CD14-positive monocyte (primary cell): ENCODE results near the gene MYO1E. TPM values are rescaled to one million over a fixed set of nuclear protein-coding genes. Genes with fewer than 3 reads are reported as not detected.

ENCODE experiments used
- DNase-seq, 3 donors: peaks; one replicate each; pipeline ENCODE4 v3.0.0-alpha.2; 2011 to 2022
- H2AFZ ChIP-seq: 2 replicates; pipeline ENCODE4 v1.6.0; 2012; ENCODE audit warnings: mild to moderate bottlenecking, low read depth, low read length, inconsistent platforms; ENCODE audit not compliant: insufficient read depth, poor library complexity, severe bottlenecking
- H3K27ac ChIP-seq, 2 donors: 1 replicate in 1 of 2; 2 replicates in 1 of 2; pipeline ENCODE4 v1.5.1; 2012 to 2013; ENCODE audit warnings: low read length in 2 of 2, control low read depth in 1 of 2, inconsistent platforms in 1 of 2, low read depth in 1 of 2, mild to moderate bottlenecking in 1 of 2
- H3K27me3 ChIP-seq, 2 donors: one replicate each; pipeline versions ENCODE4 v1.6.0 to v1.6.1; 2011 to 2013; ENCODE audit warnings: low read length in 2 of 2; ENCODE audit not compliant: control insufficient read depth in 2 of 2, insufficient read depth in 2 of 2
- H3K36me3 ChIP-seq, 2 donors: replicated peaks in 1 of 2; 1 replicate in 1 of 2; 2 replicates in 1 of 2; pipeline versions ENCODE4 v1.5.1 to v1.6.1; 2012 to 2013; ENCODE audit warnings: low read length in 2 of 2, control low read depth in 1 of 2, inconsistent platforms in 1 of 2, mild to moderate bottlenecking in 1 of 2; ENCODE audit not compliant: insufficient read depth in 2 of 2, control insufficient read depth in 1 of 2
- H3K4me1 ChIP-seq, 2 donors: 1 replicate in 1 of 2; 2 replicates in 1 of 2; pipeline versions ENCODE4 v1.5.1 to v1.6.1; 2012 to 2013; ENCODE audit warnings: low read length in 2 of 2, control low read depth in 1 of 2, inconsistent platforms in 1 of 2, mild to moderate bottlenecking in 1 of 2, moderate library complexity in 1 of 2; ENCODE audit not compliant: insufficient read depth in 2 of 2, control insufficient read depth in 1 of 2
- H3K4me2 ChIP-seq: replicated peaks from 2 replicates; pipeline ENCODE3; 2012; ENCODE audit warnings: low read length, moderate library complexity, mild to moderate bottlenecking; ENCODE audit not compliant: poor library complexity, severe bottlenecking; ENCODE audit errors: extremely low read depth
- H3K4me3 ChIP-seq, 3 experiments: fragments of 200-600 bp in 1 of 3; sonication (generic) in 1 of 3; replicated peaks in 1 of 3; 1 replicate in 2 of 3; 2 replicates in 1 of 3; pipeline ENCODE4 v1.5.1; 2011 to 2013; ENCODE audit warnings: low read length in 3 of 3, mild to moderate bottlenecking in 3 of 3, control low read depth in 2 of 3, low read depth in 2 of 3, inconsistent platforms in 1 of 3, moderate library complexity in 1 of 3
- H3K79me2 ChIP-seq: 2 replicates; pipeline ENCODE4 v1.6.0; 2012; ENCODE audit warnings: mild to moderate bottlenecking, control low read depth, inconsistent platforms, low read length, moderate library complexity; ENCODE audit not compliant: insufficient read depth
- H3K9ac ChIP-seq: 2 replicates; pipeline ENCODE4 v1.6.0; 2017; ENCODE audit warnings: low read length, mild to moderate bottlenecking; ENCODE audit not compliant: insufficient read depth, poor library complexity, severe bottlenecking
- H3K9me3 ChIP-seq, 2 donors: replicated peaks in 1 of 2; 1 replicate in 1 of 2; 2 replicates in 1 of 2; pipeline versions ENCODE4 v1.5.1 to v1.6.1; 2012 to 2013; ENCODE audit warnings: low read length in 2 of 2, control low read depth in 1 of 2; ENCODE audit not compliant: control insufficient read depth in 1 of 2, insufficient read depth in 1 of 2
- H4K20me1 ChIP-seq: 2 replicates; pipeline ENCODE4 v1.6.0; 2012; ENCODE audit warnings: mild to moderate bottlenecking, low read length, control low read depth, moderate library complexity; ENCODE audit not compliant: insufficient read depth
- H3K27ac Mint-ChIP-seq, 7 donors: one replicate each; pipeline ENCODE4 v1.8.0; 2020; ENCODE audit warnings: mild to moderate bottlenecking in 7 of 7, mixed read lengths in 7 of 7, moderate library complexity in 6 of 7, inconsistent platforms in 2 of 7
- H3K27me3 Mint-ChIP-seq, 3 donors: one replicate each; pipeline ENCODE4 v1.8.0; 2021 to 2022; ENCODE audit warnings: low read depth in 3 of 3, mild to moderate bottlenecking in 3 of 3, mixed read lengths in 3 of 3, moderate library complexity in 3 of 3, inconsistent platforms in 1 of 3
- H3K36me3 Mint-ChIP-seq, 2 donors: one replicate each; pipeline ENCODE4 v1.8.0; 2020; ENCODE audit warnings: mixed read lengths in 2 of 2, inconsistent platforms in 1 of 2, mild to moderate bottlenecking in 1 of 2
- H3K4me1 Mint-ChIP-seq: one replicate; pipeline ENCODE4 v1.8.0; 2020; ENCODE audit warnings: mild to moderate bottlenecking, mixed read lengths
- H3K4me3 Mint-ChIP-seq, 2 donors: one replicate each; pipeline ENCODE4 v1.8.0; 2020; ENCODE audit warnings: mild to moderate bottlenecking in 2 of 2, mixed read lengths in 2 of 2, moderate library complexity in 1 of 2
- H3K9me3 Mint-ChIP-seq, 7 donors: one replicate each; pipeline ENCODE4 v1.8.0; 2020 to 2022; ENCODE audit warnings: mixed read lengths in 7 of 7, mild to moderate bottlenecking in 6 of 7, moderate library complexity in 6 of 7, inconsistent platforms in 2 of 7
- CTCF ChIP-seq: fragments of 200-600 bp; IDR thresholded peaks from one replicate; pipeline ENCODE4 v1.8.0; 2022; ENCODE audit warnings: antibody characterized with exemption, mild to moderate bottlenecking
- WGBS: methylation state at CpG from one replicate; pipeline ENCODE4 v1.1.5; 2013; ENCODE audit warnings: missing lambda C conversion rate; ENCODE audit not compliant: insufficient coverage; 5-methylcytosine and 5-hydroxymethylcytosine counted together
- intact Hi-C, 2 donors: fragments of 100-400 bp; cut with micrococcal nuclease; formaldehyde crosslinking; loops; one replicate each; pipeline versions ENCODE4 v1.15.0 to v1.15.1; 2023
- polyA plus RNA-seq, 3 donors: library from polyadenylated mRNA; depleted of rRNA in 1 of 3; unstranded in 2 of 3; stranded (reverse) in 1 of 3; fragments of 300-500 nt in 2 of 3; fragments of >200 nt in 1 of 3; fragmentation: Illumina TruSeq in 2 of 3; gene quantifications; 1 replicate in 2 of 3; 2 replicates in 1 of 3; pipeline ENCODE4 v1.2.3, GENCODE V29; 2012 to 2021

The MYO1E gene
- polyA plus RNA-seq, 3 donors, result 5.5 to 16.2 (median 6.2) TPM

GRCh38 chr15:59298854-59299250 is 73.8 kb downstream of the MYO1E start:
- Histone ChIP-seq H3K9me3 (no peaks in the 10 kb centered on the region), H4K20me1 (peaks cover under 1% of the 10 kb centered on the region), H3K27ac (no peak overlapping the region), H3K4me1 (peaks cover 38 to 45% of the 10 kb centered on the region in 2 donors), H2AFZ (no peak overlapping the region), H3K27me3 (no peaks in the 10 kb centered on the region), H3K79me2 (peaks cover 9% of the 10 kb centered on the region), H3K9ac (no peak overlapping the region), H3K4me2 (no peak overlapping the region), H3K36me3 (no peaks in the 10 kb centered on the region), H3K4me3 (no peak overlapping the region)
- DNase-seq, result no peak
- intact Hi-C loops, result no loop called here
- Mint-ChIP-seq H3K36me3 (peaks cover 2 to 6% of the 10 kb centered on the region in 2 donors), H3K4me3 (no peak overlapping the region), H3K4me1 (peaks cover 50% of the 10 kb centered on the region), H3K27me3 (peaks cover 0 to under 1% (median 0%) of the 10 kb centered on the region in 3 donors), H3K27ac (peak overlapping the region in 1 of 7 donors; percentile 5), H3K9me3 (peaks cover 0 to 2% (median 0%) of the 10 kb centered on the region in 7 donors)
- TF ChIP-seq CTCF, result no peak
- WGBS, result no CpG with 5 or more reads among the region's 3 CpGs

- intact Hi-C loops, result no loop called here
- peaks cover 4% of the 10 kb centered on the region for H4K20me1 ChIP-seq
- H3K27ac ChIP-seq, result no peak overlapping the region
- 96% methylated on average over 4 of the region's 8 CpGs for WGBS
- peaks cover 48% of the 10 kb centered on the region for H3K4me1 Mint-ChIP-seq
- H3K9me3 Mint-ChIP-seq, result peaks cover 0 to 2% (median 0%) of the 10 kb centered on the region in 7 donors
- H3K4me2 ChIP-seq, result no peak overlapping the region
- H3K9me3 ChIP-seq, result no peaks in the 10 kb centered on the region
- no peak for TF ChIP-seq CTCF
- peaks cover 38 to 45% of the 10 kb centered on the region in 2 donors for H3K4me1 ChIP-seq
- H3K36me3 Mint-ChIP-seq, result peaks cover 2 to 6% of the 10 kb centered on the region in 2 donors
- no peaks in the 10 kb centered on the region for H3K27me3 ChIP-seq
- no peak overlapping the region for H2AFZ ChIP-seq
- H3K36me3 ChIP-seq, result no peaks in the 10 kb centered on the region
- H3K27me3 Mint-ChIP-seq, result peaks cover 0 to 1% (median 0%) of the 10 kb centered on the region in 3 donors
- H3K27ac Mint-ChIP-seq, result peak overlapping the region in 5 of 7 donors; percentile 3 to 78 (median 58)
- H3K79me2 ChIP-seq, result peaks cover 9% of the 10 kb centered on the region
- H3K4me3 ChIP-seq, result no peak overlapping the region
- H3K4me3 Mint-ChIP-seq, result no peak overlapping the region
- no peak for DNase-seq
- no peak overlapping the region for H3K9ac ChIP-seq
These were observed 74.3 kb downstream of the MYO1E start for GRCh38 chr15:59298225-59298853.
